Mucosa of descending colon (tissue), 3 donors: ENCODE results near the gene MUC12. TPM values are rescaled to one million over a fixed set of nuclear protein-coding genes. Genes with fewer than 3 reads are reported as not detected.

Source experiments
- total RNA-seq, 3 donors: library from RNA; stranded (reverse); fragmentation: NEBNext Ultra II Directional in 2 of 3; extraction: Animal tissue kit (Norgen Biotek cat#: 25700) in 2 of 3; gene quantifications; one replicate each; pipeline versions ENCODE4 v1.2.1 to v1.2.4, GENCODE V29; 2021 to 2023
- donor health status: DM: no; HTN: no; CAD: no; lungs with moderate emphysema.
- donor health status: DM: no; HTN: no; CAD: no.
- donor health status: DM: no; HTN: yes; CAD: no.

The MUC12 gene
- total RNA-seq, 3 donors from 2014 or later: 357 to 848 (median 814) TPM

Other genes starting within 250 kb of the MUC12 start
- gene EPO, start 249.1 kb upstream of the MUC12 start, total RNA-seq: not detected
- gene ZAN, start 236.0 kb upstream of the MUC12 start, total RNA-seq: not detected
- gene EPHB4, start 142.0 kb upstream of the MUC12 start, total RNA-seq: 10 to 100 TPM; 31.2 to 42.4 (median 38.9) TPM
- gene SLC12A9, start 116.9 kb upstream of the MUC12 start, total RNA-seq: 10 to 100 TPM; 27.9 to 34.0 (median 33.5) TPM
- 10 to 100 TPM; 27.8 to 42.7 (median 30.0) TPM for gene TRIP6, start 102.2 kb upstream of the MUC12 start, total RNA-seq
- gene SRRT, start 94.5 kb upstream of the MUC12 start, total RNA-seq: 100 to 1,000 TPM; 112 to 129 (median 120) TPM
- gene UFSP1, start 79.8 kb upstream of the MUC12 start, total RNA-seq: 1 to 10 TPM; 2.1 to 3.4 (median 3.0) TPM
- gene ACHE, start 73.7 kb upstream of the MUC12 start, total RNA-seq: 10 to 100 TPM; 16.2 to 41.4 (median 20.9) TPM
- gene MUC3A, start 20.0 kb upstream of the MUC12 start, total RNA-seq: 100 to 1,000 TPM in 2 of 3 donors, 10 to 100 TPM in 1; 57.6 to 184 (median 105) TPM
- 10 to 100 TPM; 12.4 to 28.4 (median 22.2) TPM for gene MUC17, start 50.5 kb downstream of the MUC12 start, total RNA-seq
- gene TRIM56, start 115.9 kb downstream of the MUC12 start, total RNA-seq: 10 to 100 TPM; 47.9 to 55.3 (median 53.9) TPM
- gene SERPINE1, start 157.5 kb downstream of the MUC12 start, total RNA-seq: 1 to 10 TPM in 2 of 3 donors, under 1 TPM in 1; 0.55 to 2.9 (median 1.6) TPM
- 10 to 100 TPM; 32.3 to 83.6 (median 63.9) TPM for gene AP1S1, start 184.9 kb downstream of the MUC12 start, total RNA-seq
- gene VGF, start 196.0 kb downstream of the MUC12 start, total RNA-seq: under 1 TPM; 0.38 to 0.84 (median 0.46) TPM
- not detected for gene NAT16, start 210.7 kb downstream of the MUC12 start, total RNA-seq
- gene MOGAT3, start 231.5 kb downstream of the MUC12 start, total RNA-seq: 10 to 100 TPM; 27.9 to 66.2 (median 58.3) TPM
- 10 to 100 TPM; 72.9 to 91.8 (median 87.2) TPM for gene PLOD3, start 248.0 kb downstream of the MUC12 start, total RNA-seq
- gene ZNHIT1, start 248.6 kb downstream of the MUC12 start, total RNA-seq: 10 to 100 TPM; 58.7 to 97.0 (median 79.0) TPM